ENCODE results near the gene REXO1. TPM values are rescaled to one million over a fixed set of nuclear protein-coding genes. Genes with fewer than 3 reads are reported as not detected.
A peak's percentile ranks its signal among the peaks of the same experiment; 100 is the strongest.

The REXO1 gene
- total and polyA plus RNA-seq, 2 of the 13 experiments (the other 11 are each of a cell fraction or from before 2014, with no cell fraction given) = 5.0 to 11.2 TPM

DNA sequence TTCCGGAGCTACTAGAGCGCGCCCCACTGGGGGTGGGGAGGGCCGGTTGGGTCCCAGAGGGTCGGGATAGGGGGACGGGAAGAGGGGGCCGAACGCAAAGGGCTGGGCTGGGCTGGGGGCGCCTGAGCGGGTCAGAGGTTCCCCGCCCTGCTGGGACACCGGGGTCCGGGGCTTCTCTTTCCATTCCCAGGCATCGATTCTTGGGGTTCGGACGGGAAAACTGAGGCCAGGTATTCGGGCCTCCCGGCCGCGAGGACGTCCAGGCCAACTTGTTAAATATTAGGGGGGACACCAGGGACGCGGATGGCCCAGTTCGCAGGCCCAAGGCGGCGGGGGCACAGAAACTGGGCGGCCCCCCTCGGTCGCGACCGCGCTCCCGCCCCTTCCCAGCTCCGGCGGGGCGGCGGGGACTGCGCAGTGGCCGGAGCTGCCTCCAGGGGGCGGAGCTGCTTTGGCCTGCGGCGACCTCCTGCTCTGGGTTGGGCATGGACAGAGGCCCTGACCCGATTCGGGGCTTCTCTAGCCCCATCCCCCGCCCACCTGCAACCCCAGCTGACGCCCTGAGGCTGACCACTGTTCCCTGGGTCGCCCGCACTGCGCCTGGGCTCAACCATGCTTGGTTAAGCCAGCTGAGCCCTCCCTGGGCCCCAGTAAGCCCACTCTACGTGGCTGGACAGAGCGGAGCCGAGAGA, 16.3 kb upstream of the REXO1 start (continued):
- TF ChIP-seq PAWR (CRISPR knock-in tag; IDR thresholded peaks at IDR 0.05; ENCODE audit: borderline replicate concordance) = no peak
- TF ChIP-seq EEA1 (CRISPR knock-in tag; IDR thresholded peaks at IDR 0.05; ENCODE audit: borderline replicate concordance) = no peak
- no peak for TF ChIP-seq ZSCAN21 (CRISPR knock-in tag; IDR thresholded peaks at IDR 0.05; ENCODE audit: borderline replicate concordance)
- TF ChIP-seq ZNF329 (CRISPR knock-in tag; IDR thresholded peaks at IDR 0.05; ENCODE audit: low read depth) = peak; percentile 20; the same call in 1 of the 2 replicates
- 0 out of 2 replicates have a peak, but pooled peaks have one; percentile 37 for TF ChIP-seq ELF3 (CRISPR knock-in tag; IDR thresholded peaks at IDR 0.05)
- peak; percentile 13; the same call in 1 of the 2 replicates for TF ChIP-seq ZBTB4 (CRISPR knock-in tag; IDR thresholded peaks at IDR 0.05; ENCODE audit: borderline replicate concordance)
- TF ChIP-seq, protein P1, sequence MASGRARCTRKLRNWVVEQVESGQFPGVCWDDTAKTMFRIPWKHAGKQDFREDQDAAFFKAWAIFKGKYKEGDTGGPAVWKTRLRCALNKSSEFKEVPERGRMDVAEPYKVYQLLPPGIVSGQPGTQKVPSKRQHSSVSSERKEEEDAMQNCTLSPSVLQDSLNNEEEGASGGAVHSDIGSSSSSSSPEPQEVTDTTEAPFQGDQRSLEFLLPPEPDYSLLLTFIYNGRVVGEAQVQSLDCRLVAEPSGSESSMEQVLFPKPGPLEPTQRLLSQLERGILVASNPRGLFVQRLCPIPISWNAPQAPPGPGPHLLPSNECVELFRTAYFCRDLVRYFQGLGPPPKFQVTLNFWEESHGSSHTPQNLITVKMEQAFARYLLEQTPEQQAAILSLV (CRISPR knock-in tag; IDR thresholded peaks at IDR 0.05; ENCODE audit: borderline replicate concordance) = no peak
- TF ChIP-seq ETV5 (CRISPR knock-in tag; IDR thresholded peaks at IDR 0.05; ENCODE audit: borderline replicate concordance) = no peak; the same call in 1 of the 2 replicates
- no peak for TF ChIP-seq ZNF672 (CRISPR knock-in tag; IDR thresholded peaks at IDR 0.05)
- TF ChIP-seq ZNF720 (CRISPR knock-in tag; IDR thresholded peaks at IDR 0.05) = no peak
- TF ChIP-seq, protein P2, sequence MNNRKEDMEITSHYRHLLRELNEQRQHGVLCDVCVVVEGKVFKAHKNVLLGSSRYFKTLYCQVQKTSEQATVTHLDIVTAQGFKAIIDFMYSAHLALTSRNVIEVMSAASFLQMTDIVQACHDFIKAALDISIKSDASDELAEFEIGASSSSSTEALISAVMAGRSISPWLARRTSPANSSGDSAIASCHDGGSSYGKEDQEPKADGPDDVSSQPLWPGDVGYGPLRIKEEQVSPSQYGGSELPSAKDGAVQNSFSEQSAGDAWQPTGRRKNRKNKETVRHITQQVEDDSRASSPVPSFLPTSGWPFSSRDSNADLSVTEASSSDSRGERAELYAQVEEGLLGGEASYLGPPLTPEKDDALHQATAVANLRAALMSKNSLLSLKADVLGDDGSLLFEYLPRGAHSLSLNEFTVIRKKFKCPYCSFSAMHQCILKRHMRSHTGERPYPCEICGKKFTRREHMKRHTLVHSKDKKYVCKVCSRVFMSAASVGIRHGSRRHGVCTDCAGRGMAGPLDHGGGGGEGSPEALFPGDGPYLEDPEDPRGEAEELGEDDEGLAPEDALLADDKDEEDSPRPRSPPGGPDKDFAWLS (CRISPR knock-in tag; IDR thresholded peaks at IDR 0.05; ENCODE audit: borderline replicate concordance) = no peak
- no peak for TF ChIP-seq EZH2 (conservative IDR thresholded peaks at IDR 0.05; ENCODE audit: low read depth, low read length)
- peak; percentile 58; the same call in 1 of the 2 replicates for TF ChIP-seq PPARG (CRISPR knock-in tag; conservative IDR thresholded peaks at IDR 0.05)
- no peak for TF ChIP-seq ZNF256 (CRISPR knock-in tag; conservative IDR thresholded peaks at IDR 0.05)
- TF ChIP-seq PAX8 (CRISPR knock-in tag; IDR thresholded peaks at IDR 0.05; ENCODE audit: borderline replicate concordance) = 0 out of 2 replicates have a peak, but pooled peaks have one; percentile 19
- TF ChIP-seq, protein P3, sequence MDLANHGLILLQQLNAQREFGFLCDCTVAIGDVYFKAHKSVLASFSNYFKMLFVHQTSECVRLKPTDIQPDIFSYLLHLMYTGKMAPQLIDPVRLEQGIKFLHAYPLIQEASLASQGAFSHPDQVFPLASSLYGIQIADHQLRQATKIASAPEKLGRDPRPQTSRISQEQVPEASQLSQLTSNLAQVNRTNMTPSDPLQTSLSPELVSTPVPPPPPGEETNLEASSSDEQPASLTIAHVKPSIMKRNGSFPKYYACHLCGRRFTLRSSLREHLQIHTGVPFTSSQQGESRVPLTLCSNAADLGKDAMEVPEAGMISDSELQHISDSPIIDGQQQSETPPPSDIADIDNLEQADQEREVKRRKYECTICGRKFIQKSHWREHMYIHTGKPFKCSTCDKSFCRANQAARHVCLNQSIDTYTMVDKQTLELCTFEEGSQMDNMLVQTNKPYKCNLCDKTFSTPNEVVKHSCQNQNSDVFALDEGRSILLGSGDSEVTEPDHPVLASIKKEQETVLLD (CRISPR knock-in tag; IDR thresholded peaks at IDR 0.05; ENCODE audit: low read depth) = no peak
- no peak for TF ChIP-seq NFE2L2 (IDR thresholded peaks at IDR 0.05; ENCODE audit: low read length)
- TF ChIP-seq ZNF225 (CRISPR knock-in tag; IDR thresholded peaks at IDR 0.05) = no peak
- TF ChIP-seq, protein P4, sequence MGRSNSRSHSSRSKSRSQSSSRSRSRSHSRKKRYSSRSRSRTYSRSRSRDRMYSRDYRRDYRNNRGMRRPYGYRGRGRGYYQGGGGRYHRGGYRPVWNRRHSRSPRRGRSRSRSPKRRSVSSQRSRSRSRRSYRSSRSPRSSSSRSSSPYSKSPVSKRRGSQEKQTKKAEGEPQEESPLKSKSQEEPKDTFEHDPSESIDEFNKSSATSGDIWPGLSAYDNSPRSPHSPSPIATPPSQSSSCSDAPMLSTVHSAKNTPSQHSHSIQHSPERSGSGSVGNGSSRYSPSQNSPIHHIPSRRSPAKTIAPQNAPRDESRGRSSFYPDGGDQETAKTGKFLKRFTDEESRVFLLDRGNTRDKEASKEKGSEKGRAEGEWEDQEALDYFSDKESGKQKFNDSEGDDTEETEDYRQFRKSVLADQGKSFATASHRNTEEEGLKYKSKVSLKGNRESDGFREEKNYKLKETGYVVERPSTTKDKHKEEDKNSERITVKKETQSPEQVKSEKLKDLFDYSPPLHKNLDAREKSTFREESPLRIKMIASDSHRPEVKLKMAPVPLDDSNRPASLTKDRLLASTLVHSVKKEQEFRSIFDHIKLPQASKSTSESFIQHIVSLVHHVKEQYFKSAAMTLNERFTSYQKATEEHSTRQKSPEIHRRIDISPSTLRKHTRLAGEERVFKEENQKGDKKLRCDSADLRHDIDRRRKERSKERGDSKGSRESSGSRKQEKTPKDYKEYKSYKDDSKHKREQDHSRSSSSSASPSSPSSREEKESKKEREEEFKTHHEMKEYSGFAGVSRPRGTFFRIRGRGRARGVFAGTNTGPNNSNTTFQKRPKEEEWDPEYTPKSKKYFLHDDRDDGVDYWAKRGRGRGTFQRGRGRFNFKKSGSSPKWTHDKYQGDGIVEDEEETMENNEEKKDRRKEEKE (IDR thresholded peaks at IDR 0.05) = no peak

Measured in HepG2 (cell line).